B cell (primary cell): ENCODE measurements around the gene RHOBTB1. TPM values are rescaled to one million over a fixed set of nuclear protein-coding genes. Genes with fewer than 3 reads are reported as not detected.

Experiments used
- ATAC-seq: fragments of 200-7000 bp; cut with Tn5 transposase; one replicate; pipeline ENCODE4 v1.10.0; 2021; ENCODE audit warnings: low read depth, mild to moderate bottlenecking, moderate number of reproducible peaks, moderate library complexity
- CTCF ChIA-PET: fragments of 350-600 bp; sonication (Branson Sonifier 250); formaldehyde crosslinking; loops from one replicate; lab custom pipeline; 2021; ENCODE audit warnings: antibody characterized with exemption, inconsistent platforms; lab: Charles Lee
- POLR2A ChIA-PET: fragments of 350-600 bp; sonication (Branson Sonifier 250); formaldehyde crosslinking; loops from one replicate; lab custom pipeline; 2021; ENCODE audit warnings: antibody characterized with exemption; lab: Charles Lee
- DNase-seq: peaks from one replicate; pipeline ENCODE4 v3.0.0; 2013
- H2AFZ ChIP-seq: 2 replicates; pipeline ENCODE4 v1.6.1; 2012; ENCODE audit warnings: mild to moderate bottlenecking, low read depth, low read length; ENCODE audit not compliant: insufficient read depth, poor library complexity, severe bottlenecking
- H3K27ac ChIP-seq, 2 donors: 1 replicate in 1 of 2; 2 replicates in 1 of 2; pipeline ENCODE4 v1.5.1; 2012 to 2013; ENCODE audit warnings: low read length in 2 of 2, mild to moderate bottlenecking in 2 of 2, moderate library complexity in 1 of 2
- H3K27me3 ChIP-seq, 4 experiments: fragments of 200-600 bp in 1 of 4; sonication (generic) in 1 of 4; replicated peaks in 1 of 4; 1 replicate in 2 of 4; 2 replicates in 2 of 4; pipeline versions ENCODE4 v1.6.1 to v1.7.0; 2013 to 2016; ENCODE audit warnings: low read length in 3 of 4, mild to moderate bottlenecking in 2 of 4, mixed read lengths in 1 of 4, moderate library complexity in 1 of 4; ENCODE audit not compliant: insufficient read depth in 4 of 4, control insufficient read depth in 3 of 4; ENCODE audit errors: control extremely low read depth in 1 of 4
- H3K36me3 ChIP-seq, 2 experiments: replicated peaks in 1 of 2; 1 replicate in 1 of 2; 2 replicates in 1 of 2; pipeline versions ENCODE4 v1.6.1 to v1.7.1; 2013; ENCODE audit warnings: low read length in 1 of 2; ENCODE audit not compliant: insufficient read depth in 2 of 2, control insufficient read depth in 1 of 2; ENCODE audit errors: control extremely low read depth in 1 of 2, extremely low read depth in 1 of 2
- H3K4me1 ChIP-seq, 2 donors: fragments of 200-600 bp in 1 of 2; sonication (generic) in 1 of 2; 1 replicate in 1 of 2; 2 replicates in 1 of 2; pipeline versions ENCODE4 v1.5.1 to v1.6.1; 2013 to 2017; ENCODE audit warnings: low read length in 2 of 2; ENCODE audit not compliant: control insufficient read depth in 2 of 2, insufficient read depth in 2 of 2
- H3K4me2 ChIP-seq: replicated peaks from 2 replicates; pipeline ENCODE3; 2012; ENCODE audit warnings: mild to moderate bottlenecking, low read depth, low read length; ENCODE audit not compliant: poor library complexity, severe bottlenecking
- H3K4me3 ChIP-seq, 5 experiments: fragments of 200-600 bp in 1 of 5; sonication (generic) in 1 of 5; 1 replicate in 3 of 5; 2 replicates in 2 of 5; pipeline versions ENCODE4 v1.5.1 to v1.7.0; 2011 to 2016; ENCODE audit warnings: low read length in 4 of 5, mild to moderate bottlenecking in 4 of 5, low read depth in 2 of 5, control low read depth in 1 of 5, moderate library complexity in 1 of 5; ENCODE audit not compliant: insufficient read depth in 1 of 5; ENCODE audit errors: control extremely low read depth in 1 of 5, extremely low read depth in 1 of 5
- H3K79me2 ChIP-seq: fragments of 200-600 bp; sonication (generic); one replicate; pipeline ENCODE4 v1.6.0; 2016; ENCODE audit warnings: low read length; ENCODE audit not compliant: control insufficient read depth, insufficient read depth
- H3K9ac ChIP-seq: fragments of 200-600 bp; sonication (generic); 2 replicates; pipeline ENCODE4 v1.6.1; 2017; ENCODE audit warnings: mild to moderate bottlenecking, low read length, moderate library complexity
- H3K9me3 ChIP-seq, 3 donors: one replicate each; pipeline versions ENCODE4 v1.6.1 to v1.7.1; 2013; ENCODE audit warnings: low read length in 2 of 3; ENCODE audit not compliant: control insufficient read depth in 2 of 3, insufficient read depth in 1 of 3; ENCODE audit errors: control extremely low read depth in 1 of 3
- H4K20me1 ChIP-seq: 2 replicates; pipeline ENCODE4 v1.6.0; 2012; ENCODE audit warnings: mild to moderate bottlenecking, low read length; ENCODE audit not compliant: insufficient read depth, control insufficient read depth, poor library complexity, severe bottlenecking
- H3K27ac Mint-ChIP-seq: one replicate; pipeline ENCODE4 v1.8.0; 2021; ENCODE audit warnings: mixed read lengths
- H3K27me3 Mint-ChIP-seq: one replicate; pipeline ENCODE4 v1.8.0; 2021; ENCODE audit warnings: mixed read lengths
- H3K4me1 Mint-ChIP-seq: one replicate; pipeline ENCODE4 v1.8.0; 2021; ENCODE audit warnings: mixed read lengths
- H3K4me3 Mint-ChIP-seq: one replicate; pipeline ENCODE4 v1.8.0; 2021; ENCODE audit warnings: mixed read lengths
- H3K9me3 Mint-ChIP-seq: one replicate; pipeline ENCODE4 v1.8.0; 2022; ENCODE audit warnings: mixed read lengths; ENCODE audit not compliant: insufficient read depth
- EZH2 ChIP-seq: IDR thresholded peaks from 2 replicates; pipeline ENCODE4 v1.6.1; 2012; ENCODE audit warnings: borderline replicate concordance, low read depth, mild to moderate bottlenecking, moderate library complexity, low read length; ENCODE audit not compliant: insufficient read depth, poor library complexity, severe bottlenecking
- WGBS: methylation state at CpG from one replicate; pipeline ENCODE4 v1.1.5; 2013; ENCODE audit warnings: missing lambda C conversion rate; ENCODE audit not compliant: insufficient coverage; 5-methylcytosine and 5-hydroxymethylcytosine counted together
- intact Hi-C: fragments of 100-400 bp; cut with micrococcal nuclease; formaldehyde crosslinking; loops from one replicate; pipeline ENCODE4 v1.10.0; 2022
- polyA minus RNA-seq: library from RNA; depleted of rRNA, polyadenylated mRNA; stranded (reverse); fragments of >200 nt; gene quantifications from 2 replicates; pipeline ENCODE4 v1.2.3, GENCODE V29; 2012
- polyA plus RNA-seq: library from polyadenylated mRNA; depleted of rRNA; stranded (reverse); fragments of >200 nt; gene quantifications from 2 replicates; pipeline ENCODE4 v1.2.3, GENCODE V29; 2012
- total RNA-seq, 2 donors: library from RNA; stranded (reverse); fragments of 120-200 nt in 1 of 2; gene quantifications; 1 replicate in 1 of 2; 2 replicates in 1 of 2; pipeline versions ENCODE4 v1.2.3 to v1.2.4, GENCODE V29; 2013 to 2022
- TF ChIP-seq, protein P1 (sequence below): fragments of 200-600 bp; IDR thresholded peaks from one replicate; pipeline ENCODE4 v1.8.0; 2022; ENCODE audit warnings: antibody characterized with exemption, mild to moderate bottlenecking

Gene RHOBTB1
- total RNA-seq: 0.07 and 1.1 TPM in 2 replicates
- 4.5 TPM for total RNA-seq (2013)
- polyA plus RNA-seq: 0.60 and 2.1 TPM in 2 replicates
- 0.09 and 1.6 TPM in 2 replicates for polyA minus RNA-seq

DNA sequence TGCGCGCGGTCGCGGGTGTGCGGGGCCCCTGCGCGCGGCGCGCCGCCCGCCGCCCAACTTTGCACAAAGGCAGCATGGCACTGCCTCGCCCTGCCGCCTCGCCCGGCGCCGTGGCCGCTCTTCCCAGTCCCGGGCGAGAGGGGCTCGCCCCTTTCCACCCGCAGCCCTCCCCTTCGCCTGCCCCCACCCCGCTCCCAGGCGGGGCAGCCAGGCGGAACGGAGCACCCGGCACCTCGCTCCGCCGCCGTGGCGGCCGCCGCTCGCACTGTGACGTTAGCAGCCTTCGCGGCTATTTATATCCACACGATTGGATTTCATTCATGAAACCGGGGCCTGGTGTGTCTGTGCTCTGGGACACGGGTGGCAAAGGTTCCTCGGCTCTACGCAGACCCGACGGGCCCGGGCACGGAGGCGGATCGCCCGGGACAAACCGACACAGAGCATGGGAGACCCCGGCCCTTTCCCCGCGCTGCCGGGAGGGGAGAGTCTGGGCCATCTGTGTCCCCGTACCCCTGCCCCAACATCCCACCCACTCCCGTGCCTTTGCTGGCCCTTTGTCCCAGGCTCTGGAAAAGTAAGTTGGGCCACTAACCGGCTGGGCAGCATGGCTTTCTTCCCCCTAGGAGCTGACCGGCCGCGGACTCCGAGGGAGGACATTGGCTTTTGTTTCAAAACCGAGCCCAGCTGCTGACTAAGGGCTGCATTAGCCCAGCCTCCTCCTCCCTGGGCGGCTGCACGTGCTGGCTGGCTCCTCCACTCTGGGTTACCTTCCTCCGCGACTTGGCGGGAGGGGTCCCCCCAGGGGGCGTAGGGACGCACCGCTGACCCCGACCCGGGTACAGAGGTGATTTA, at the start of gene RHOBTB1:
Gene RHOBTB1 (minus strand): TSS at position 128 of the 852 bp plus-strand sequence. CDS start 32,643 bp downstream, outside the sequence.
- H3K4me2 ChIP-seq: peak within 1 kb of the TSS; percentile 95
- ATAC-seq (peak; percentile 65), DNase-seq (peak; percentile 79)
- peaks cover 17 to 24% of the 10 kb centered on the region in 2 donors for H3K4me1 ChIP-seq
- H2AFZ ChIP-seq: peak within 1 kb of the TSS; percentile 66
- POLR2A ChIA-PET: no interaction called here
- intact Hi-C loops: loop anchor here (2.0 to 10.0 kb wide), 2 partner anchors 165 to 709 kb away; partner anchors contain the start of gene CDK1
- H3K4me3 ChIP-seq: peak within 1 kb of the TSS; percentile 51 to 71 (median 67)
- Mint-ChIP-seq H3K27me3 (peaks cover 21% of the 10 kb centered on the region), H3K9me3 (no peaks in the 10 kb centered on the region), H3K27ac (peak within 1 kb of the TSS; percentile 46), H3K4me3 (peak within 1 kb of the TSS; percentile 89), H3K4me1 (peaks cover 14% of the 10 kb centered on the region)
- CTCF ChIA-PET: interaction anchor here (1.6 to 1.7 kb wide), 2 partner anchors 16 to 20 kb away, joined by 4 read pairs; no protein-coding TSS in a partner anchor
- H3K27me3 ChIP-seq: peaks cover 0 to 22% (median 9%) of the 10 kb centered on the region in 4 experiments
- H3K9me3 ChIP-seq: no peaks in the 10 kb centered on the region
- H3K9ac ChIP-seq: peak within 1 kb of the TSS; percentile 73
- H3K27ac ChIP-seq: peak within 1 kb of the TSS in 1 of 2 donors; percentile 32
- no peak for TF ChIP-seq EZH2
- TF ChIP-seq, protein P1, sequence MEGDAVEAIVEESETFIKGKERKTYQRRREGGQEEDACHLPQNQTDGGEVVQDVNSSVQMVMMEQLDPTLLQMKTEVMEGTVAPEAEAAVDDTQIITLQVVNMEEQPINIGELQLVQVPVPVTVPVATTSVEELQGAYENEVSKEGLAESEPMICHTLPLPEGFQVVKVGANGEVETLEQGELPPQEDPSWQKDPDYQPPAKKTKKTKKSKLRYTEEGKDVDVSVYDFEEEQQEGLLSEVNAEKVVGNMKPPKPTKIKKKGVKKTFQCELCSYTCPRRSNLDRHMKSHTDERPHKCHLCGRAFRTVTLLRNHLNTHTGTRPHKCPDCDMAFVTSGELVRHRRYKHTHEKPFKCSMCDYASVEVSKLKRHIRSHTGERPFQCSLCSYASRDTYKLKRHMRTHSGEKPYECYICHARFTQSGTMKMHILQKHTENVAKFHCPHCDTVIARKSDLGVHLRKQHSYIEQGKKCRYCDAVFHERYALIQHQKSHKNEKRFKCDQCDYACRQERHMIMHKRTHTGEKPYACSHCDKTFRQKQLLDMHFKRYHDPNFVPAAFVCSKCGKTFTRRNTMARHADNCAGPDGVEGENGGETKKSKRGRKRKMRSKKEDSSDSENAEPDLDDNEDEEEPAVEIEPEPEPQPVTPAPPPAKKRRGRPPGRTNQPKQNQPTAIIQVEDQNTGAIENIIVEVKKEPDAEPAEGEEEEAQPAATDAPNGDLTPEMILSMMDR: no peak
- 1% methylated on average over 73 of the region's 77 CpGs for WGBS
- H3K79me2 ChIP-seq: no peaks in the 10 kb centered on the region
- H3K36me3 ChIP-seq: no peaks in the 10 kb centered on the region
- no peaks in the 10 kb centered on the region for H4K20me1 ChIP-seq

DNA sequence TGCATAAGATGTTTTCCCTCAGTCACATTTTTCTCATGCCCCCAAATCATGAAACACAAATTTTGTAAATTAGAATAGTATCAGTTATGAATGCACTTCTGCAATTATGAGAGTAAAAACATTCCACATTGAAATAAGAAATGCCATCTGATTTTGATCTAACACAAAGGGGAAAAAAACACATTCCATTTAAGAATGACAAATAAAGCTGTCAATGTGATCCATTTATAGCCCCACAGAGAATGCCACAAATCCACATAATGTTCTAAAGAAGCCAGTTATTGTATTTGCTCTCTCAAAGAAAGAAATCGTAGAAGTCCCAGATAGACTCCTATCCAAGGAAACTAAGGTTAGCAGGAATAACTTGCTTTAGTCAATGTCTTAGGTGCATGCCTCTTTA, 48.7 kb upstream of the RHOBTB1 start:
- H3K4me2 ChIP-seq: no peak overlapping the region
- H3K27me3 ChIP-seq: peaks cover 0 to 5% (median 2%) of the 10 kb centered on the region in 4 experiments
- H3K36me3 ChIP-seq: no peaks in the 10 kb centered on the region
- no peak overlapping the region for H3K4me3 ChIP-seq
- TF ChIP-seq EZH2: no peak
- TF ChIP-seq, protein P1: no peak
- POLR2A ChIA-PET: no interaction called here
- H3K27me3 Mint-ChIP-seq: peaks cover 19% of the 10 kb centered on the region
- H3K4me1 Mint-ChIP-seq: no peaks in the 10 kb centered on the region
- CTCF ChIA-PET: no interaction called here
- no peak overlapping the region for H2AFZ ChIP-seq
- no peak overlapping the region for H3K4me3 Mint-ChIP-seq
- DNase-seq (no peak), ATAC-seq (no peak)
- no peaks in the 10 kb centered on the region for H4K20me1 ChIP-seq
- H3K27ac Mint-ChIP-seq: no peak overlapping the region
- no peaks in the 10 kb centered on the region for H3K4me1 ChIP-seq
- intact Hi-C loops: no loop called here
- no peak overlapping the region for H3K9ac ChIP-seq
- no peak overlapping the region for H3K27ac ChIP-seq
- H3K9me3 Mint-ChIP-seq: peaks cover 9% of the 10 kb centered on the region
- WGBS: no CpG with 5 or more reads among the region's 1 CpG
- H3K79me2 ChIP-seq: no peaks in the 10 kb centered on the region
- H3K9me3 ChIP-seq: peaks cover 2 to 5% (median 2%) of the 10 kb centered on the region in 3 donors
